PFSK-1 (cell line): ENCODE data around the gene LRGUK.

Experiments
- FOXP2 ChIP-seq: optimal IDR thresholded peaks from 2 replicates; pipeline ENCODE3; 2011; ENCODE audit warnings: borderline replicate concordance, control low read depth, inconsistent platforms; ENCODE audit not compliant: insufficient read depth; ENCODE audit errors: extremely low read length, extremely low read depth
- POLR2AphosphoS5 ChIP-seq: IDR thresholded peaks from 2 replicates; pipeline ENCODE4 v1.6.1; 2012; ENCODE audit warnings: low read depth, mild to moderate bottlenecking, control low read depth, low read length, moderate library complexity
- REST ChIP-seq, 2 experiments: IDR thresholded peaks; 2 replicates each; pipeline versions ENCODE4 v1.6.1 to v1.8.0; 2011 to 2012; ENCODE audit warnings: low read depth in 2 of 2, low read length in 2 of 2, control low read depth in 1 of 2, inconsistent platforms in 1 of 2, mild to moderate bottlenecking in 1 of 2, moderate library complexity in 1 of 2; ENCODE audit not compliant: insufficient read depth in 1 of 2
- SIN3A ChIP-seq: IDR thresholded peaks from 2 replicates; pipeline ENCODE4 v1.6.1; 2012; ENCODE audit warnings: mild to moderate bottlenecking, low read length, moderate library complexity, borderline replicate concordance; ENCODE audit not compliant: insufficient read depth
- TAF1 ChIP-seq: IDR thresholded peaks from 2 replicates; pipeline ENCODE4 v1.6.1; 2012; ENCODE audit warnings: low read length, control low read depth, borderline replicate concordance; ENCODE audit not compliant: insufficient read depth

LRGUK gene

GRCh38 chr7:134301592-134301991 is 174.5 kb downstream of the LRGUK start:
- TF ChIP-seq FOXP2: no peak
- no peak for TF ChIP-seq TAF1
- TF ChIP-seq REST (IDR thresholded peaks at IDR 0.05; ENCODE audit: insufficient read depth in 1 of 2, low read depth in 2 of 2, low read length in 2 of 2): no peak
- TF ChIP-seq POLR2AphosphoS5: no peak
- no peak for TF ChIP-seq SIN3A

GRCh38 chr7:134302120-134302519 is 175.0 kb downstream of the LRGUK start:
- TF ChIP-seq FOXP2 (no peak), TAF1 (no peak), POLR2AphosphoS5 (no peak), REST (IDR thresholded peaks at IDR 0.05; ENCODE audit: insufficient read depth in 1 of 2, low read depth in 2 of 2, low read length in 2 of 2) (no peak), SIN3A (no peak)

GRCh38 chr7:134307320-134307719 is 180.2 kb downstream of the LRGUK start:
- TF ChIP-seq TAF1 (no peak), SIN3A (no peak), FOXP2 (no peak), POLR2AphosphoS5 (no peak), REST (IDR thresholded peaks at IDR 0.05; ENCODE audit: insufficient read depth in 1 of 2, low read depth in 2 of 2, low read length in 2 of 2) (no peak)

- no peak for TF ChIP-seq REST (IDR thresholded peaks at IDR 0.05; ENCODE audit: insufficient read depth in 1 of 2, low read depth in 2 of 2, low read length in 2 of 2)
- TF ChIP-seq SIN3A: no peak
- no peak for TF ChIP-seq TAF1
- no peak for TF ChIP-seq POLR2AphosphoS5
- TF ChIP-seq FOXP2: no peak
Observed at GRCh38 chr7:134308548-134308947, 181.4 kb downstream of the LRGUK start.

- TF ChIP-seq FOXP2 (no peak), TAF1 (no peak), SIN3A (no peak), REST (IDR thresholded peaks at IDR 0.05; ENCODE audit: insufficient read depth in 1 of 2, low read depth in 2 of 2, low read length in 2 of 2) (no peak), POLR2AphosphoS5 (no peak)
Observed at GRCh38 chr7:134311807-134312206, 184.7 kb downstream of the LRGUK start.
